ENCODE results near the gene SCRN2. TPM values are rescaled to one million over a fixed set of nuclear protein-coding genes. Genes with fewer than 3 reads are reported as not detected.
A peak's percentile ranks its signal among the peaks of the same experiment; 100 is the strongest.

SCRN2 gene
- total RNA-seq, 1 experiment from 2014 or later = 47.9 TPM

- Histone ChIP-seq H3K27me3 (ENCODE audit: low read length) (no peaks in the 10 kb centered on the region), H3K27ac (ENCODE audit: low read length) (no peak overlapping the region)
These were observed 4.5 kb downstream of the SCRN2 start for GRCh38 chr17:47836601-47837000.

GRCh38 chr17:47834756-47835155 lies 6.3 kb downstream of the SCRN2 start:
- ChIA-PET POLR2A (ENCODE audit: unreplicated experiment) (no interaction called here), CTCF (no interaction called here)
- BruUV-seq (replicated peaks) = no TSS peak
- H3K9ac ChIP-seq (ENCODE audit: low read length) = no peak overlapping the region
- no peaks in the 10 kb centered on the region for H3K9me2 ChIP-seq (replicated peaks; ENCODE audit: low read length)
- no peak for TF ChIP-seq CTCF (conservative IDR thresholded peaks at IDR 0.05; ENCODE audit: low read depth, low read length)
- no peak for TF ChIP-seq EZH2phosphoT487 (IDR thresholded peaks at IDR 0.05; ENCODE audit: borderline replicate concordance, low read length)
- no peak for TF ChIP-seq EZH2 (IDR thresholded peaks at IDR 0.05; ENCODE audit: low read length, unreplicated experiment)
- H3K9me3 ChIP-seq (ENCODE audit: low read length) = no peaks in the 10 kb centered on the region
- H3K4me1 ChIP-seq (ENCODE audit: insufficient read depth, low read length) = peaks cover 25% of the 10 kb centered on the region
- H3K79me2 ChIP-seq (ENCODE audit: low read length) = peaks cover 18% of the 10 kb centered on the region
- H3K36me3 ChIP-seq (ENCODE audit: low read depth, low read length) = no peaks in the 10 kb centered on the region; the same call in 1 of the 2 replicates
- no peak overlapping the region for H3K4me3 ChIP-seq (ENCODE audit: low read length)
- no peaks in the 10 kb centered on the region for H4K20me1 ChIP-seq (ENCODE audit: low read length)
- intact Hi-C loops (cut with micrococcal nuclease) = no loop called here
- no peaks in the 10 kb centered on the region for H3F3A ChIP-seq (ENCODE audit: low read length, unreplicated experiment)
- no peaks in the 10 kb centered on the region for H3K27me3 ChIP-seq (ENCODE audit: low read length)
- no peak overlapping the region for H3K27ac ChIP-seq (ENCODE audit: low read length)
- no peak overlapping the region for H3K4me2 ChIP-seq (ENCODE audit: low read length)
- DNase-seq = no peak
- ATAC-seq = no peak
- H2AFZ ChIP-seq (ENCODE audit: low read length) = no peak overlapping the region

More at GRCh38 chr17:47836601-47837000, 4.5 kb downstream of the SCRN2 start:
- Histone ChIP-seq H3K9ac (ENCODE audit: low read length) (no peak overlapping the region), H2AFZ (ENCODE audit: low read length) (no peak overlapping the region), H3K4me3 (ENCODE audit: low read length) (no peak overlapping the region), H3K36me3 (ENCODE audit: low read depth, low read length) (no peaks in the 10 kb centered on the region; the same call in 1 of the 2 replicates), H4K20me1 (ENCODE audit: low read length) (no peaks in the 10 kb centered on the region), H3K79me2 (ENCODE audit: low read length) (peaks cover 17% of the 10 kb centered on the region), H3K9me2 (replicated peaks; ENCODE audit: low read length) (no peaks in the 10 kb centered on the region), H3F3A (ENCODE audit: low read length, unreplicated experiment) (no peaks in the 10 kb centered on the region), H3K4me2 (ENCODE audit: low read length) (no peak overlapping the region), H3K9me3 (ENCODE audit: low read length) (no peaks in the 10 kb centered on the region), H3K4me1 (ENCODE audit: insufficient read depth, low read length) (peaks cover 26% of the 10 kb centered on the region)
- ChIA-PET POLR2A (ENCODE audit: unreplicated experiment) (no interaction called here), CTCF (no interaction called here)
- DNase-seq (no peak), ATAC-seq (no peak)
- TF ChIP-seq EZH2phosphoT487 (IDR thresholded peaks at IDR 0.05; ENCODE audit: borderline replicate concordance, low read length) = no peak
- no peak for TF ChIP-seq EZH2 (IDR thresholded peaks at IDR 0.05; ENCODE audit: low read length, unreplicated experiment)
- no TSS peak for BruUV-seq (replicated peaks)
- intact Hi-C loops (cut with micrococcal nuclease) = no loop called here

GRCh38 chr17:47831934-47832327 lies 9.1 kb downstream of the SCRN2 start:
- Histone ChIP-seq H3K27ac (ENCODE audit: low read length) (peak overlapping the region; percentile 1; the same call in 1 of the 2 replicates), H3F3A (ENCODE audit: low read length, unreplicated experiment) (no peaks in the 10 kb centered on the region), H4K20me1 (ENCODE audit: low read length) (no peaks in the 10 kb centered on the region), H3K4me2 (ENCODE audit: low read length) (peak overlapping the region; percentile 95), H3K9me3 (ENCODE audit: low read length) (no peaks in the 10 kb centered on the region), H2AFZ (ENCODE audit: low read length) (peak overlapping the region; percentile 85), H3K27me3 (ENCODE audit: low read length) (no peaks in the 10 kb centered on the region), H3K36me3 (ENCODE audit: low read depth, low read length) (peaks cover 13% of the 10 kb centered on the region), H3K4me1 (ENCODE audit: insufficient read depth, low read length) (peaks cover 17% of the 10 kb centered on the region), H3K9ac (ENCODE audit: low read length) (peak overlapping the region; percentile 74), H3K79me2 (ENCODE audit: low read length) (peaks cover 28% of the 10 kb centered on the region), H3K9me2 (replicated peaks; ENCODE audit: low read length) (no peaks in the 10 kb centered on the region), H3K4me3 (ENCODE audit: low read length) (peak overlapping the region; percentile 71)
- intact Hi-C loops (cut with micrococcal nuclease) = loop anchor here (1.0 to 2.0 kb wide), 2 partner anchors 11 to 55 kb away; partner anchors contain the start of gene OSBPL7
- ChIA-PET POLR2A (ENCODE audit: unreplicated experiment) (interaction anchor here (0.6 to 1.0 kb wide), 4 partner anchors 10 to 216 kb away, joined by 3 to 8 read pairs (median 4); partner anchors contain the start of genes NFE2L1 and OSBPL7), CTCF (interaction anchor here (0.6 to 1.0 kb wide), 2 partner anchors 9 to 547 kb away, joined by 3 to 5 read pairs; partner anchors contain the start of gene SCRN2)
- ATAC-seq (peak; percentile 27; the same call in 1 of the 2 replicates), DNase-seq (no peak)
- no peak for TF ChIP-seq CTCF (conservative IDR thresholded peaks at IDR 0.05; ENCODE audit: low read depth, low read length)
- no peak for TF ChIP-seq EZH2phosphoT487 (IDR thresholded peaks at IDR 0.05; ENCODE audit: borderline replicate concordance, low read length)
- no peak for TF ChIP-seq EZH2 (IDR thresholded peaks at IDR 0.05; ENCODE audit: low read length, unreplicated experiment)
- TSS peak; percentile 85 for BruUV-seq (replicated peaks)

Measured in PC-3 (cell line).